ENCODE data around the gene TUB.
A peak's percentile ranks its signal among the peaks of the same experiment; 100 is the strongest.

The TUB gene

DNA sequence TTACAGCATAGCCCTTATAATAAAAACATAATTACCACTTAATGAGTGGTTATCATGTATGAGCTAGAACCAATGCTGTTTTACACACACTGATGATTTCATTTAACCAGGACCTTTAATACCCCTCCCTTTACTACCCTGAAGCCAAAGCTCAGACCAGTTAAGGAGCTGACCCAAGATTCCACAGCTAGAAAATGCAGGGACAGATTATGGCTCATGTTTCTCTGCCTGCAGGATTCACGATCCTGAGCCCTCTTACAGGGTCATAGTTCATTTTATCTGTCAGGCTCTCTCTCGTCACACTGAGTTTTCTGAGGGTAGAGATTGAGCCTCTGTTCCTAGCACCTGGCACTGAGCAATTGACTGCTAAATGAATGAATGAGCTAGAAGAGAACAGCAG, 27.4 kb downstream of the TUB start:
- DNase-seq (ENCODE audit: low spot score) = no peak

DNA sequence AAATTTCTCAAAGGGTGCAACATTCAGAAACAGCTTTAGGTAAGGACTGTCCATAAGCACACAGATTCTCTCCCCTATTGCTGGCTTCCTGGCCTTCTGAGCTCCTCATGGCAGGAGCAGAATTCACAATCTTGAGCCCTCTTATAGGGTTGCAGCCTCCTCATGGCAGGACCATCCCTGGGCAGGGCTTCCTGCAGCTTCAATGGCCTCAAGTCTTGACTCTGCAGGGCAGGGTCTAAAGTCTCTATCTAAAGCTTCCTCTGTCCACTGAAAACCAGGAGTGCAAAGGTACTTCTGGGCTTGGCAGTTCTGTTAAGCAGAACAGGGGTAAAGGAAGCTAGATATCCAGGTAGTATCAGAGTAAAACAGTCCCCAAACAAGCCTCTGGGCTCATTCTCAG, 28.7 kb downstream of the TUB start:
- DNase-seq (ENCODE audit: low spot score) = no peak

- DNase-seq (ENCODE audit: low spot score) = no peak
These were observed 29.4 kb downstream of the TUB start for GRCh38 chr11:8110396-8110795.

DNA sequence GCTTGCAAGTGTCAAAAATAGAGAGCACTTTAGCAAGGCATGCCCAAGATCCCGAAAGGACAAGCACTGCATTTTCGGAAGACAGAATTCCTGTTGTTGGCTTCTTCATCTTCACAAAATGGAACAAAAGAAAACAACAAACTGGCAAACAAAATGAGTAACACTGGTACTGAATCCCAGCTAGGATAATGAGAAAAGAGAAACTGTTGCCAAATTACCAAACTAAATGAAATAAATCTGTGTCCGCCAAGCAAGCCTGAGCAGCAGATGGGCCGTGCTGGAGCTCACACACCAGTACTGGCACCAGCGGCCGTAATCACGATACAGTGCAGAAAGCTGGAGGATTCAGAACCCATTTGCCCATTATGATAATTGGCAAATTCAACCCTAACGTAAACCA, 30.6 kb downstream of the TUB start:
- peak; percentile 32 for DNase-seq (ENCODE audit: low spot score)

- no peak for DNase-seq (ENCODE audit: low spot score)
These were observed 41.3 kb downstream of the TUB start for GRCh38 chr11:8122173-8122764.

- DNase-seq (ENCODE audit: low spot score) = no peak
These were observed 45.8 kb downstream of the TUB start for GRCh38 chr11:8126649-8127289.

DNA sequence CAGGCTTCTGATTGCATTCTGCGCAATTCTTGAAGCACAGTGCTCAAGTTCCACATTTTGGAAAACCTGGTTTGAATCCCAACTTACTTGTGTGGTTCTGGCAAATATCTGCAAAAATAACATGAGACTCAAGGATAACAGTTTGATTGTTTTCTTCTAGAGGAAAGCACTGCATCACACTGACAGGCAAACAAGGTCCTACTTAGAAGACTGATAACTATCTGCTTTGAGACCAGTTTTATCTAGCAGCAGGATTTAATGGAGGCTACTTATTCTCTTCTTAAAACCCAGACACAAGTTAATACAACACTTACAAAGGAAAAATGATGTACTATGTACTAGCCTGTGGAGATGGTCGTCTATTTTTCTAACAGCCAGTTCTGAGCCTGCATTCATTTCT, 46.4 kb downstream of the TUB start:
- peak; percentile 26 for DNase-seq (ENCODE audit: low spot score)

GRCh38 chr11:8138526-8138925, 57.5 kb downstream of the TUB start:
- no peak for DNase-seq (ENCODE audit: low spot score)

- no peak for DNase-seq (ENCODE audit: low spot score)
These were observed 68.7 kb downstream of the TUB start for GRCh38 chr11:8149726-8150125.
